Epithelial cell of proximal tubule (primary cell): ENCODE measurements around the gene ZFP62. TPM values are rescaled to one million over a fixed set of nuclear protein-coding genes. Genes with fewer than 3 reads are reported as not detected.
"Not testable (repeated sequence)": the region's sequence is repeated elsewhere in the genome, so short reads cannot be mapped to it uniquely, and the experiment has no call there.

Source experiments
- DNase-seq: peaks from one replicate; pipeline ENCODE4 v3.0.0-alpha.2; 2011; ENCODE audit warnings: low read depth
- H3K4me3 ChIP-seq: 2 replicates; pipeline ENCODE4 v1.5.1; 2011; ENCODE audit warnings: low read depth, mild to moderate bottlenecking, low read length
- CTCF ChIP-seq: conservative IDR thresholded peaks from 2 replicates; pipeline ENCODE4 v1.5.1; 2012; ENCODE audit warnings: low read depth, mild to moderate bottlenecking, low read length
- total RNA-seq: library from RNA; depleted of rRNA; stranded (reverse); fragments of >200 nt; gene quantifications from 2 replicates; pipeline ENCODE4 v1.2.3, GENCODE V29; 2015

Gene ZFP62
- total RNA-seq, 1 donor from 2014 or later, result 12.4 TPM

DNA sequence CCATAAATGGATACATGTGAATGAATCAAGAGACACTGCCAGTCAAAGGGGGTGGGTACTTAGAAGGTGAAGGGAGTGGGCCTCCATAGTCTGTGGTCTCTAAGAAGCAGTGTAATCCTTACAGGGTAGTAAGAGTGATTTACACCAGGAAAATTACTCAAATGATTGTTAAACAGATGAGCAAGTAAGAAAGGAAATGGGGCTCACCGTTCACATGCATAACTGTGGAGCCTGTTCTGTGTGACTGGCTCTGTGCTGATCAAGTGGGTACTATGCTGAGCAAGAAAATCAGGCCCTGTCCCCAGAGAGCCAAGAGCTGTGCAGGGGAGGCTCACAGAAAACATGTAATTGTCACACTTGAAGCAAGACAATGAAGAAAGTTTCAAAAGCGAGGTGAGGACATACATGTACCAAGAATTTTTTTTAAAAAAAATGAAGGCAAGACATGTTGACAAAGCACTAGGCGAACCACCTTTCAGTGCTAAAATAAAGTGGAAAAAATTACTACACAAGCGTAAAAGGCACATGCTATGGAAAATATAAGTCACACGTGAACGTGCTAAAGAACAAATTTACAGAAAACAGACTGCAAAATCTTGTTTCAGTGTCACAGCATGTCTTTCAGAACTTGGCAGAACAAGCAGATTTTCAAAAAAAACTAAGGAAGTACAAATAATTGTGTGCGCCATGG, 40.4 kb upstream of the ZFP62 start:
- TF ChIP-seq CTCF, result no peak
- no peak for DNase-seq
- no peak overlapping the region for H3K4me3 ChIP-seq

DNA sequence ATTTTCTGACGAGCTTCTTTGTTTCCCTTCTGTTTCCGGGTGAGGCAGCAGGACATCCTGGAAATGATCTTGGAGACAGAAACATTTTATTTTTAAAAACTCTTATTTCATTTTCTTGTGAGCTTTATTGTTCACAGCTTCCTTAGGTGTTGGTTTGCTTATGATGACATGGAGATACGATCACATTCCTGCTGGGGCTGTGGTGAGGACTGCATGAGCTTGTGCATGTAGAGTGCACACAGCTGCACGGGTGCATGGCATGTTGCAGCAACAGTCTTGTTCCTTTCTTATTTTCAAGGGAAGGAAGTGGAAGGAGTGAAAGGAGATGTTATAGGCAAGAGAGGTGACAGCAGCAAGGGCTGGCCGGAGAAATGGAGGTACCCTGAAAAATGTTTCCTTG, 39.1 kb upstream of the ZFP62 start:
- TF ChIP-seq CTCF, result no peak
- no peak for DNase-seq
- H3K4me3 ChIP-seq, result no peak overlapping the region

- no peak for TF ChIP-seq CTCF
- DNase-seq, result no peak
- no peak within 1 kb of the TSS for H3K4me3 ChIP-seq
Measured at GRCh38 chr5:180898621-180899246, 37.7 kb upstream of the ZFP62 start, which contains the start of gene BTNL8. TSS of gene BTNL8 (plus strand) at chr5:180899159. CDS start at chr5:180899311, 152 bp downstream.

GRCh38 chr5:180895330-180895729, 34.3 kb upstream of the ZFP62 start:
- DNase-seq, H3K4me3 ChIP-seq: not testable (repeated sequence)

DNA sequence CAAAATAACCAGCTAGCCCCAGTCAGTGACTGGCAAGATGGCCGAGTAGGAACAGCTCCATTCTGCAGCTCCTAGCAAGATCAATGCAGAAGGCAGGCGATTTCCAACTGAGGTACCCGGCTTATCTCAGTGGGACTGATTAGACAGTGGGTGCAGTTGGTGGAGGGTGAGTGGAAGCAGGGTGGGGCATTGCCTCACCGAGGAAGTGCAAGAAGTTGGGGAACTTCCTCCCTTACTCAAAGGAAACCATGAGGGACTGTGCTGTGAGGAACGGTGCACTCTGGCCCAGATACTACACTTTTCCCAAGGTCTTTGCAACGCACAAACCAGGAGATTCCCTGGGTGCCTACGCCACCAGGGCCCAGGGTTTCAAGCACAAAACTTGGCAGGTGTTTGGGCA, 28.3 kb upstream of the ZFP62 start:
- H3K4me3 ChIP-seq, result no peak overlapping the region
- no peak for TF ChIP-seq CTCF
- DNase-seq, result no peak

DNA sequence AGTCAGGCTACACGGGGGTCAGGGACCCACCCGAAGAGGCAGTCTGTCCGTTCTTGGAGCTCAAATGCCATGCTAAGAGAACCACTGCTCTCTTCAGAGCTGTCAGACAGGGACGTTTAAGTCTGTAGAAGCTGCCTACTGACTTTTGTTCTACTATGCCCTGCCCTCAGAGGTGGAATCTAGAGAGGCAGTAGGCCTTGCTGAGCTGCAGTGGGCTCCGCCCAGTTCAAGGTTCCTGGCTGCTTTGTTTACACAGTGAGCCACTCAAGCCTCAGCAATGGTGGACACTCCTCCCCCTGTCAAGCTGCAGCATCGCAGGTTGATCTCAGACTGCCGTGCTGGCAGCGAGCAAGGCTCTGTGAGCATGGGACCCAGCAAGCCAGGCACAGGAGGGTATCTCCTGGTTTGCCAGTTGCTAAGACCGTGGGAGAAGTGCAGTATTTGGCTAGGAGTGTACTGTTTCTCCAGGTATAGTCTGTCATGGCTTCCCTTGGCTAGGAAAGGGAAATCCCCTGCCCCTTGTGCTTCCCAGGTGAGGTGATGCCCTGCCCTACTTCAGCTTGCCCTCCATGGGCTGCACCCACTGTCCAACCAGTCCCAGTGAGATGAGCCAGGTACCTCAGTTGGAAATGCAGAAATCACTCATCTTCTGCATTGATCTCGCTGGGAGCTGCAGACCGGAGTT, 24.9 kb upstream of the ZFP62 start:
- not testable (repeated sequence) for H3K4me3 ChIP-seq, DNase-seq

DNA sequence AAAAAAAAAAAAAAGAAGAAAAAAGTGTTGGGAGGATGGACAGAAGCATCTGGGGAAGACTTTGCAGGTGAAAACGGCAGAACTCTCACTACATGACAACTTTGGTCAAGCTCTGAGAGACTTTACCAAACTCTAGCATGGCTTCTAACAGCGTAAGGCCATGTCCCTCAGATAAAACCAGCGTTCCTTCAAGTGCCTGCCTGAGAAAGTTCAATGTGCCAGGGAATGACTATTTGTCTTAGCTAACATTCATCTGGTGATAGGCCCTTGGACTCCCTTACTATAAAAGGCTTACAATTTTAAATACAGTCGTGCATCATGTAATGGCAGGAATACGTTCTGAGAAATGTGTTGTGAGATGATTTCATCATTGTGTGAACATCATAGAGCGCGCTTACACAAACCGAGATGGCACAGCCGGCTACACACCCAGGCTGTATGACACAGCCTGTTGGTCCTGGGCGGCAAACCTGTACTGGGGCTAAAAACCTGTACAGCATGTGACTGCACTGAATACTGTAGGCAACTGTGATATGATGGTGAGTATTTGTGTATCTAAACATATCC, 14.9 kb upstream of the ZFP62 start:
- TF ChIP-seq CTCF, result no peak
- no peak overlapping the region for H3K4me3 ChIP-seq

More for the DNA sequence above, 14.9 kb upstream of the ZFP62 start:
- no peak for DNase-seq
